ENCODE results near the gene CCDC146. TPM values are rescaled to one million over a fixed set of nuclear protein-coding genes. Genes with fewer than 3 reads are reported as not detected.
"Not testable (repeated sequence)": the region's sequence is repeated elsewhere in the genome, so short reads cannot be mapped to it uniquely, and the experiment has no call there.

Gene CCDC146
- total RNA-seq, 4 donors from 2014 or later = 6.0 to 38.8 (median 24.5) TPM

- peak in 4 of 6 experiments; percentile 7 to 26 (median 21) for TF ChIP-seq CTCF (IDR thresholded peaks at IDR 0.05)
- H3K4me3 ChIP-seq, H3K36me3 ChIP-seq, H3K4me1 ChIP-seq, H3K27ac ChIP-seq, DNase-seq, H3K27me3 ChIP-seq, H3K9me3 ChIP-seq: not testable (repeated sequence)
Measured at GRCh38 chr7:77112719-77113306, 9.6 kb upstream of the CCDC146 start.

- peak in 3 of 6 experiments; percentile 14 to 27 (median 27) for TF ChIP-seq CTCF (IDR thresholded peaks at IDR 0.05)
- DNase-seq = not testable (repeated sequence)
Measured at GRCh38 chr7:77125486-77125885, 3.1 kb downstream of the CCDC146 start.

GRCh38 chr7:77127009-77127408, 4.6 kb downstream of the CCDC146 start:
- not testable (repeated sequence) for H3K36me3 ChIP-seq, DNase-seq, H3K27ac ChIP-seq, H3K27me3 ChIP-seq, H3K4me1 ChIP-seq, H3K4me3 ChIP-seq, H3K9me3 ChIP-seq

More at GRCh38 chr7:77125486-77125885, 3.1 kb downstream of the CCDC146 start:
- H3K27ac ChIP-seq, H3K9me3 ChIP-seq, H3K36me3 ChIP-seq, H3K4me3 ChIP-seq, H3K4me1 ChIP-seq, H3K27me3 ChIP-seq: not testable (repeated sequence)

- H3K4me1 ChIP-seq, H3K27ac ChIP-seq, H3K27me3 ChIP-seq, H3K4me3 ChIP-seq, DNase-seq, H3K9me3 ChIP-seq, H3K36me3 ChIP-seq: not testable (repeated sequence)
Measured at GRCh38 chr7:77128582-77129410, 6.4 kb downstream of the CCDC146 start.

GRCh38 chr7:77131781-77132180, 9.4 kb downstream of the CCDC146 start:
- H3K9me3 ChIP-seq, H3K4me1 ChIP-seq, H3K27me3 ChIP-seq, H3K36me3 ChIP-seq, H3K4me3 ChIP-seq, DNase-seq, H3K27ac ChIP-seq: not testable (repeated sequence)

- H3K27ac ChIP-seq, H3K9me3 ChIP-seq, H3K27me3 ChIP-seq, H3K4me3 ChIP-seq, H3K36me3 ChIP-seq, H3K4me1 ChIP-seq, DNase-seq: not testable (repeated sequence)
Measured at GRCh38 chr7:77138668-77139067, 16.3 kb downstream of the CCDC146 start.

GRCh38 chr7:77140291-77140690, 17.9 kb downstream of the CCDC146 start:
- H3K4me1 ChIP-seq, H3K9me3 ChIP-seq, H3K27ac ChIP-seq, H3K4me3 ChIP-seq, H3K27me3 ChIP-seq, H3K36me3 ChIP-seq, DNase-seq: not testable (repeated sequence)

GRCh38 chr7:77152232-77152631, 29.8 kb downstream of the CCDC146 start:
- H3K4me3 ChIP-seq, H3K27ac ChIP-seq, H3K27me3 ChIP-seq, H3K4me1 ChIP-seq, DNase-seq, H3K36me3 ChIP-seq, H3K9me3 ChIP-seq: not testable (repeated sequence)

GRCh38 chr7:77154917-77155464, 32.6 kb downstream of the CCDC146 start:
- H3K27me3 ChIP-seq, H3K9me3 ChIP-seq, H3K27ac ChIP-seq, H3K4me3 ChIP-seq, H3K4me1 ChIP-seq, H3K36me3 ChIP-seq, DNase-seq: not testable (repeated sequence)

GRCh38 chr7:77155601-77156377, 33.4 kb downstream of the CCDC146 start:
- H3K27ac ChIP-seq, H3K36me3 ChIP-seq, H3K9me3 ChIP-seq, DNase-seq, H3K4me1 ChIP-seq, H3K4me3 ChIP-seq, H3K27me3 ChIP-seq: not testable (repeated sequence)

- not testable (repeated sequence) for H3K4me3 ChIP-seq, H3K27ac ChIP-seq, H3K36me3 ChIP-seq, DNase-seq, H3K4me1 ChIP-seq, H3K27me3 ChIP-seq, H3K9me3 ChIP-seq
Measured at GRCh38 chr7:77157034-77157433, 34.6 kb downstream of the CCDC146 start.
